Astrocyte of the cerebellum (primary cell): Measurements from ENCODE around the gene RGPD3.

ENCODE experiments used
- DNase-seq: peaks from one replicate; pipeline ENCODE4 v3.0.0-alpha.2; 2011; ENCODE audit warnings: low read depth
- H3K4me3 ChIP-seq: 2 replicates; pipeline ENCODE4 v1.5.1; 2011; ENCODE audit warnings: mild to moderate bottlenecking, low read depth, low read length, moderate library complexity
- CTCF ChIP-seq: IDR thresholded peaks from 2 replicates; pipeline ENCODE4 v1.5.1; 2012; ENCODE audit warnings: low read length, low read depth, moderate library complexity, mild to moderate bottlenecking; ENCODE audit errors: missing control alignments
- in situ Hi-C: cut with HindIII; loops from 2 replicates; pipeline ENCODE4 v1.10.0; 2017; ENCODE audit warnings: low sequenced_read_pairs

The RGPD3 gene

GRCh38 chr2:106341666-106342065, 126.5 kb downstream of the RGPD3 start:
- in situ Hi-C loops, result no loop called here
- DNase-seq, result no peak
- TF ChIP-seq CTCF, result no peak
- no peak overlapping the region for H3K4me3 ChIP-seq
